Stimulated activated CD4-positive, alpha-beta T cell treated with anti-CD3 and anti-CD28 coated beads, Interleukin-12 subunit alpha, Interleukin-12 subunit beta, amount 100 ng/mL, for 4 hours (primary cell): ENCODE results near the gene GRXCR1.

Source experiments
- DNase-seq: peaks from one replicate; pipeline ENCODE4 v3.0.0-alpha.2; 2020

Gene GRXCR1

DNA sequence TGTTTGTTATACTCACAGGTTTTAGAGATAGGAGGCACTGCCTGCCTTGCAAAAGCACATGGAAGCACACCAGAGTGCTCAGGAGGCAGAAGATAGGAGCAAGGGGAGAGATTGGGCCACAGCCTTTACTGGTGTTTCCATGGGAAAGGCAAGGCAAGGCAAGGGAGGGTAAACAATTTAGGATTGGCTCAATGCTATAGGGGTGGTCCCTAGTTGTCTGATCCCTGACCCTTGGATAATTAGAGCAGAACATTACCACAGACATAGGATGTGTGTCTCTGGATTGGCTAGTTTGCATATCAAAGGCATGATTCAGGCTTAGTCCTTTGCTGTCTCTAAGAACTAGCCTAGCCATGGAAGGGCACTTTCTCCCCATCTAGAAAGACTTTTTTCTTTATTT is 36.1 kb downstream of the GRXCR1 start:
- DNase-seq, result no peak

DNA sequence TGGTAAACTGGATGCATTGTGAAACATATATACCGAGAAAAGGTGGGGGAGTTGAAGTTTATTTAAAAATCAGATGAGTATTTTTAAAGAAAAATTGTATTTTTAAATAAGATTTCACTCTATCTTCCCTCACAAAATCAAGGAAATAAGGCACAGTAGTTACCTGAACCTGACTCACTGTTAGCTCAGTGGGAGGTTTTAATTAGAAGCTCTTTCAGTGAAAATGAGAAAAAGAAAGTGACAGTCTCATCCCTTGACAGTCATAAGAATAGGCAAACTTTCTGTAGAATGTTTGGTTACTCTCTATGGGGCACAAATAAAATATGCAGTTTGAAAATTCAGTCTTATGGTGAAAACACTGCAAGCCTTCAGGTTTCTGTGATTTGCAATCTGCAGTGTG is 49.7 kb downstream of the GRXCR1 start:
- DNase-seq, result no peak

DNA sequence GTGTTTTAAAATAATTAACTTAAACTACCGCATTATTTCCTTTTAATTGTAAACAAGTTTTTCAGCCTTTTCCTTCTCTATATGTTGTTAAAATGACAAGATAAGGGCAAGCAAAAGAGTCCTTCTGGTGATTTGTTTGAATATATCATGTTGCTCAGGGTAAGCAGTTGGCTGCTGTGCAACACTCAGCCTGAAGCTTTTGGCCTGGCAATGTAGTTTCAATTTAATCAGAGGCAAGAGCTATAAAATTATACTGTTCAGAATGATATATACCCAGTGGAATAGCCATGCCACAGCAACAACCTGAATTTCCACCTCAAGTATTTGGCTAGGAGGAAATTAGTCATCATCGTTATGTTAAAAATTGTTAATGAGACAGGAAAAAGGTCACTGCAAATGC is 53.4 kb downstream of the GRXCR1 start:
- no peak for DNase-seq

DNA sequence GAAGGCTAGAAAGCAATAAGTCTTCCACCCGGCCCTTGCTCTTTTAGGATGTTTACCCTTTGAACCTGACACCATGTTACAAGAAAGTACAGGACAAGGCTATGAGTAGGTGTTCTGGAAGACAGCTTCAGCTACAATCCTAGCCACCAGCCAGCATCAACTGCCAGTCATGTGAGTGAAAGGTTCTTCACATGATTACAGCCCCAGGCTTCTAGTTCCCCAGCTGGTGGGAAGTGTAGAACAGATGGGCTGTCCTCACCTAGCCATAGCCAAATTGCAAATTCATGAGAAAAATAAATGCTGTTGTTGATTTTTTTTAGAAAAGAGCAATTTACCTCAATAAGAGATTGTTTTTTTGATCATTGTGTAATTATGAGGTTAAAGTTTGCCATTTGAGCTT is 60.8 kb downstream of the GRXCR1 start:
- no peak for DNase-seq

DNA sequence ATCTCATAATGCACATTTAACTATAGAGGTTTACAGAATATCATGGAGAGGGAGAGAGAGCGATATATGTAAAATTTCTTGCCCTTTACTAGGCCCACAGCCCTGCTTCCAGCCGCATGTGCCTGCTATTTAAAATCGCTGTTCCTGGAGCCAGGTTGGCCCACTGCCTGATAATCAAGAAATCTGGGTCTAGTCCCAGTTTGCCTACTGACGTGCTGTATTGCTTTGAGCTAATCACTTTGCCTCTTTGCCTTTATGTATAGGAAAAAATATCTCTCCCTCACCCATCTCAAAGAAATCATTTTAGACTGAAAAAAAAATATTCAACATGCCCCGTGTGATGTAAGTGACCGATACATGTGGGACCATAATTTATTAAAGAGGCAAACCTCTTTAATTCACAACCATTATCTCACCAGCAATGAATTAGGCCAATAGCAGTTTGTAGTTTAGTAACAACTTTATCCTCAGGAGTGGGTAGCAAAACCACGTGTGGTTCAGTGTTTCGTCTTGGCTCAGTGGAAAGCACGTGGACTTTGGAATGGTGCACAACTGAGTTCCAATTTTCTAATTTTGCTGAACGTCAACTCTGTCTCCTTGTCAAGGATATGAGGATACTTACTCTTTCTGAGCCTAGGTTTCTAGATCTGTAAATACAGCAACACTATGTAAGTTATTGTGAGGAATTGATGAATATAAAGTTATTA is 62.6 kb downstream of the GRXCR1 start:
- no peak for DNase-seq

DNA sequence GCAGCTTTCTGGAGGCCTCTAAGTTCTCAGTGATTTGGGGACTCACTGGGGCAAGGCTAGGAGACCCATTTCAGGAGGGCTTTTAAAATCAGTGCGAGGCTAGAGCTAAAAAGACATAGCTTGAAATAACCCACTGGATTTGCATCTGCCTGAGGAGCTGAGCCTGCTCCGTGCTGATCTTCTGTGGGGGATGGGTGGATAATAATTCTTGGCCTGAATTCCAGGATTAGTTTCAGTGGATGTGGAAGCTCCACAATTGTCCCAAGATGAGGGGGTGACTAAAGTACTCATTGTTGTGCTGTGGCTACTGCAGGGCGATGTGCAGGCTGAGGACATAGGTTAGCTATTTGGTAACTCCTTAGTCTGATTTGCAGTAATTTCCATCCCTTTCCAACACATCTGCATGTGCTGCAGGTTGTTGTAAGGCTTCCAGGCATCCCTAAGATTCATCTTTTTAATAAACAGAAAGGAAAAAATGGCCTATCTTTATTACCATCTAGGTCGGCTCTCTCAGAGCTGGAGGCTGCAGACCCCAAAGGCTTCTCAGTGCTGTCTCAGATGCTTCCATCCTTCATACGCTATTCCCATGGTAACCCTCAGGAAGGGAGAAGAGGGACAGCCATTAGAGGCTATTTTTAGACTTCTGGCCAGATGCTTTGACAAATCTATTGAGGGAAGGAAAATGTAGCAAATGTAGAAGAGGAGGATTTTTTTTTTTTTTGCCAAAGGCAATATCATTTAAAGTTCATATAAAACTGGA is 63.4 kb downstream of the GRXCR1 start:
- DNase-seq, result no peak

GRCh38 chr4:42965326-42965725 is 72.8 kb downstream of the GRXCR1 start:
- no peak for DNase-seq

DNA sequence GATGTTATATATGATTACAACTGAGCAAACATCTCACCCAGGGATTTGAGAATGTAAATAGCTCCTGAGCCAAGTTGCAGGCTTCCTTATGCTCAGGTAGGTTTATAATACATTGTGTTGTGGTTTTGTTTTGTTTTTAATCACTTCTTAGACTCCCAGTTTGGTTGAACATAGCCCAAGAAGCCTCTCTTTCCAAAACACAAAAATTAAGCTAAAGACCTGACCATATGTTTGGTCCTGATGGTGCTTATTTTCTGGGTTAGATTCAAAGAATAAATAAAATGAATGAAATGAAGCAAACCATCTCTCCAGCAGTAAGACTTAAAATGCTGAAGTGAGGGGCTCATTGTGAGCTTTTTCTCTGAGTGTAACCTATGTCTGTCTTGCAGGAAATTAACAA is 93.5 kb downstream of the GRXCR1 start:
- DNase-seq, result no peak

- DNase-seq, result no peak
These were observed 102.9 kb downstream of the GRXCR1 start for GRCh38 chr4:42995343-42995944.

GRCh38 chr4:43008793-43009192 is 116.3 kb downstream of the GRXCR1 start:
- no peak for DNase-seq

DNA sequence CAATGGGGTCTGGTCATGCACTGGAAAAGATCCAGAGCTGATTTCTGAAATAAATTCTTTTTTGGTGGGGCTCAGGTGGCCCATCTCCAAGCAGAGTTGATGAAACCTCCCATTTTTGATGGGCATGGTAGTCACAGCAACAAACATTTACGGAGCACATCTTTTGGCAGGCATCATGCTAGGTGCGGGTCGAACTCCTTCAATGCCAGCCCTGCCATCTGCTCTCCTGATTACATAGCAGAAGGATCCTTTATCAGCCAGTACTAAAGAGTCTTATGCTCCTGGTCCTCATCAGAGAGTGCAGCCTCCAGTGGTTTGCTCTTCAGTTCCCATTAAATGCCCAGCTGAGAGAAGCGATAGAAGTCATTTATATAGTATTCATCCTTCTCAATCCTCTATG is 121.7 kb downstream of the GRXCR1 start:
- no peak for DNase-seq

DNA sequence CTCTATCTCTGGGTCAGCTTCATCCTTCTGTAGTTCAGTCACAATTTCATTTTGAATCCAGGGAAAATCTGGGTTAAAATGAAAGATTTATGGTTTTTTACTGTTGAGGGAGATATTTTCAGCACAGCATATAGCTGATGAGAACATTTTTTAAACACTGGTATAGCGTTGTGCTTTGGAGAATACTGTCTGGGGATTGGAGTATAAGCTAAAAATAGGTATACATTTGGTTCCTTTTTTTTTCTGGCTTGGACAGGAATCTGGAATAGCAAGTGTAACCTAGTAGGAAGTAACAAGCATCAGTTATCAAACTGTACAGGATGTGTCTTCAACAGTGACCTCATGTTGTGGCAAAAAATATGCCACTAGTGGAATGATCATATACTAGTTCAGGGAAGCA is 149.1 kb downstream of the GRXCR1 start:
- DNase-seq, result no peak

- DNase-seq, result no peak
These were observed 154.5 kb downstream of the GRXCR1 start for GRCh38 chr4:43047058-43047457.

DNA sequence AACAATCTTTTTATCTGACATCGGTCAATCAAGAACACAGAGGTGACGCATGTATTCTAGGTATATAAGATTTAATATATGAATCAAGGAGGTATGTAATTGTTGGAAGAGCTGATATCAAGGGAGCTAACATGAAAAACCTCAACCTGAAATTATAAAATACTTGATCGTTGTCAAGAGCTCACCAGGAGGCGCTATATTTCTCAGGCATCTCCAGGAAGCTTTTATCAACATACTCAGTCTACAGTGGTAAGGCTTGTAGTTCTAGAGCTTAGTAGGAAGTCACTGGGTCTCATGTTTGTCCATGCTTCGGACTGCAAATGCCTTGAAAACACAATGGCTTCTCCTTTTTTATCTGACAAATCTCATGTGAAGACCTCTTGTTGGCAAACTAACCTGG is 156.1 kb downstream of the GRXCR1 start:
- no peak for DNase-seq

DNA sequence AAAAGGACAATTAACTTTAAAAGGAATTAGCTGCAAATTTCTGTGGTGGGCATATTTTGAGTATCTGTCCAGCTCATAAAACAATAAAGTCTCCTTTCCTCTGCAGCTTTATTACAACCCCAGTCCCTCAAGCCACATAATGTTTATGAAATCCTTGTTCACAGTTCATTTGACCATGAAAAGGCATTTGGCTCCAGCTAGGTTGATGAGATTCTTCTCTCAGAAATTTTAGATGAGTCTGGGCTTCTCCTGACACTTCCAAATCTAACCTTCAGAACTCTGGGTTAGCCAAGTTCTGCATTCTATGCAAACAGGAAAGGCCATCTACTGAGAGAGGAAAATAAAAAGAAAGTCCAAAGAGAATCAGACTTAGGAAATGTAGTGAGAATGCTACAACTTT is 156.8 kb downstream of the GRXCR1 start:
- no peak for DNase-seq

DNA sequence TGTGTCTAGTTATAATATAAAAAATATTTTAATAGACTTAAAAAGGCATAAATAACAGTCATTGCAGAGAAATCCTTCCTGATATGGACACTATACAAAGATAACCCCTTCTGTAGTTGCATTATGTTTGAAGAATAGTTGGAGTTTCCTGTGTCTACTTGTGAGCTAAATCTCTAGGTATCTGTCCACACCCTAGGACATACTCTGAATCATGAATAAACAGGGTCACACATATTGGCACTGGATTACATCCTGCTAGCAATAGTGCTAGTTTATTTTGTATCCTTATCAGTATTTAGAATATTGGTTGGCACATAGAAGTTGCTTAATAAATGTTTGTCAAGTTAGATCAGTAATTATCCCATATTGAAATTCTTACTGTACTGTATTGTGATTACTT is 173.9 kb downstream of the GRXCR1 start:
- DNase-seq, result no peak

DNA sequence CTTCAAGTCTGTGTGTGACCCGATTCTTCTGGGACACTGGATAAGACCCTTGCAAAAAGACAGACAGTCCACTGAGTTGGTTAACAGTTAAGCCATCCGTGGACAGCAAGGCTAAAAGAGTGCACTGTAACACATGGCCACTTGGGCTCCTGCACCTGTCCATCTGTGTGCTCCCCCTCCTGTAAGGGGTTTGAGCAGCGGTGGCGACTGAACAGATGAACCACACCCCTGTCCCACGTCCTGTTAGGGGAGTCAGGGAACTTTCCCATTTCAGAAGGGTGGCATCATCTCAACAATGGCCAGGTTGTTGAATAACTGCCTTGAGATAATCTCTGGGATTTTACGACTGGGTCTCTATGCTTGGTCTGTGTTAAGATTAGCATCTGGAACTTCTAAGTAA is 178.6 kb downstream of the GRXCR1 start:
- DNase-seq, result no peak
